AG10803 (cell line): ENCODE data around the gene RNF208.
A peak's percentile ranks its signal among the peaks of the same experiment; 100 is the strongest.

Source experiments
- DNase-seq: peaks from one replicate; pipeline ENCODE4 v3.0.0; 2010; ENCODE audit warnings: low read depth
- H3K4me3 ChIP-seq: 2 replicates; pipeline ENCODE4 v1.5.1; 2011; ENCODE audit warnings: mild to moderate bottlenecking, low read length, control low read depth
- TF ChIP-seq, protein P1 (sequence below): conservative IDR thresholded peaks from 2 replicates; pipeline ENCODE4 v1.5.1; 2011; ENCODE audit warnings: mild to moderate bottlenecking, low read length, control low read depth, inconsistent platforms

RNF208 gene

DNA sequence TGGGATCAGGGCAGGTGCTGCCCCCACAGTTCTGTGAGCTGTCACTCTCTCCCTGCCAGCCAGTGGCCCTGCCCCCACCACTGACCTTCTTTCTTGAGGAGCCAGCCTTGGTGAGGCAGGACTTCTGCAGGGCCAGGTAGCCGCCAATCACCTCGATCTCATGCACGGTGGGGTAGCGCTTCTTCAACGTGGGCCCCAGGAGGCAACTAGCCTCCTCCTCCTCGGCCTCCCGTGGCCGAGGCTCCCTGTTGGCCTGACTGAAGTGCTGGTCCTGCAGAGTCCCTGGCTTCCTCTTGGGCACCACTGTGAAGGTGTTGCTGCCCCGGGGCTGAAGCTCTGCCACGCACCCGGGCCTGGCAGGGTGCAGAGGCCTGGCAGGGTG lies 23.1 kb downstream of the RNF208 start:
- DNase-seq = no peak
- TF ChIP-seq, protein P1, sequence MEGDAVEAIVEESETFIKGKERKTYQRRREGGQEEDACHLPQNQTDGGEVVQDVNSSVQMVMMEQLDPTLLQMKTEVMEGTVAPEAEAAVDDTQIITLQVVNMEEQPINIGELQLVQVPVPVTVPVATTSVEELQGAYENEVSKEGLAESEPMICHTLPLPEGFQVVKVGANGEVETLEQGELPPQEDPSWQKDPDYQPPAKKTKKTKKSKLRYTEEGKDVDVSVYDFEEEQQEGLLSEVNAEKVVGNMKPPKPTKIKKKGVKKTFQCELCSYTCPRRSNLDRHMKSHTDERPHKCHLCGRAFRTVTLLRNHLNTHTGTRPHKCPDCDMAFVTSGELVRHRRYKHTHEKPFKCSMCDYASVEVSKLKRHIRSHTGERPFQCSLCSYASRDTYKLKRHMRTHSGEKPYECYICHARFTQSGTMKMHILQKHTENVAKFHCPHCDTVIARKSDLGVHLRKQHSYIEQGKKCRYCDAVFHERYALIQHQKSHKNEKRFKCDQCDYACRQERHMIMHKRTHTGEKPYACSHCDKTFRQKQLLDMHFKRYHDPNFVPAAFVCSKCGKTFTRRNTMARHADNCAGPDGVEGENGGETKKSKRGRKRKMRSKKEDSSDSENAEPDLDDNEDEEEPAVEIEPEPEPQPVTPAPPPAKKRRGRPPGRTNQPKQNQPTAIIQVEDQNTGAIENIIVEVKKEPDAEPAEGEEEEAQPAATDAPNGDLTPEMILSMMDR = no peak
- peak overlapping the region; percentile 52 for H3K4me3 ChIP-seq

DNA sequence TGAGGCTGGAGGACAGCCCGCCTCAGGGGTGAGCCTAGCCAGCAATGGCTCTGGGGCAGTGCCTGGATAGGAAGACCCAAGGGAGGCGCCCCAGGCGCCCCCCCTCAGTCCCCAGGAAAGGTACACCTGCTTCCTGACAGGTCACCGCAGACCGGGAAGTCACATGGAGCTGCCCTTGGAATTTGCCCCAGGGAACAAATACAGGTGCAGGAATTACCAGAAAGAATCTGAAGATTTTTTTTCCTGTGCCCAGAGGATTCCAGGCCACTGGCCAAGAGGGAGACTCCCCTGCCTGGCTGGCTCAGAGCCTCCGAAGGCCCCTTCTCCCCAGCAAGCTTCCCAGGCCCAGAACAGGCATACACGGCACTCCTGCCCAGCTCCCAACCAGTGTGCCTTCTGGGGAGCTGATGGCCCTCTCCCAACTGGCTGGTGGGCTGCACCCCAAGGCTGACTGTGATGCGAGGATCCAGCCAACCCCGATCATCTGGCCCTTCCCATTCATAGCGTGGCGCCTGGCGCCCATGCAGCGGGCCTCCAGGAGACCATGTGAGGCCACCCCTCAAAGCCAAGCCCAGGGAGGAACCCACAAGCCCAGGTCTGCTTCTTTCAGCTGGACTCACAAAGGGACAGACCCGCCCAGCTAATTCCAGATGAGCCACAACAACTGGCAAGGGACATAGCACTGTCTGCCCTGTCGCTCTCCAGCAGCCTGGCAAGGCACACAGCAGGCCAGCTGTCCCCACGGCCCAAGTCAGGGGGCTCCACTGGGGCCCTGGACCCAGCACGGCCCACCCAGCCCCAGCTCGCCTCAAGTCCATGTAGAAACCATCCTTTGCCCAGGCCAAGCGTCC lies 23.8 kb downstream of the RNF208 start:
- peak overlapping the region; percentile 52 for H3K4me3 ChIP-seq

DNA sequence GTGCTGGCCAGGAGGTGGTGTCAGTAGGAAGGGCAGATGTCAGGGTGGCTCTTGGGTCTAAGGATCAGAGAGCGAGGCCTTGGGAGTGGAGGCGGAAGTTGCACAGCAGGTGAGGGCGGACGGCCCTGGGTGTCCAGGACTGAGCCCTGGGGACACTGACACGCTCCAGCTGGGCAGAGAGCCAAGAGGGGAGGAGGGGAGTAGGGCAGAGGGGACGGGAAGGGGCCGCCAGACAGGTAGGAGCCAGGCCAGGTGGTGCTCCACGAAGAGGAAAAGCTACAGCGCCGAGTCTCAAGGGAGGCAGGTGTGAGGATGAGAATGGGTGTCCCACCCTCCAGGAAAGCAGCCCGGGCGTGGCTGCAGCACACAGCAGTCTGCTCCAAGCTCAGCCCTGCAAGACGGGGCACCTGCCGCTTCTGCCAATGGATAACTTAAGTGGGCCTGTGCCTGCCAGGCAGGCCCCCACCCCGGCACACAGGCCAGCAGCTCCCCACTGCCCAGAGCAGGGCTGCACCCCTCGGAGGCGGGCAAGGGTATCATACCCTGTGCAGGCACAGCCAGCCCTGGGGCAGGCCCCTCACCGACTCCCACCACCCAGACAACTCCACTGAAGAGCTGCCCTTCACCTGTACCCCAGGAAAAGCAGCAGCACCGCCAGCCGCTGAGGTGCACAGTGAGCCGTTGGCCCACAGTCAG lies 26.4 kb downstream of the RNF208 start:
- H3K4me3 ChIP-seq = no peak overlapping the region
- no peak for DNase-seq
- TF ChIP-seq, protein P1 = no peak

More for the DNA sequence above, 23.8 kb downstream of the RNF208 start:
- no peak for DNase-seq
- TF ChIP-seq, protein P1 = no peak

DNA sequence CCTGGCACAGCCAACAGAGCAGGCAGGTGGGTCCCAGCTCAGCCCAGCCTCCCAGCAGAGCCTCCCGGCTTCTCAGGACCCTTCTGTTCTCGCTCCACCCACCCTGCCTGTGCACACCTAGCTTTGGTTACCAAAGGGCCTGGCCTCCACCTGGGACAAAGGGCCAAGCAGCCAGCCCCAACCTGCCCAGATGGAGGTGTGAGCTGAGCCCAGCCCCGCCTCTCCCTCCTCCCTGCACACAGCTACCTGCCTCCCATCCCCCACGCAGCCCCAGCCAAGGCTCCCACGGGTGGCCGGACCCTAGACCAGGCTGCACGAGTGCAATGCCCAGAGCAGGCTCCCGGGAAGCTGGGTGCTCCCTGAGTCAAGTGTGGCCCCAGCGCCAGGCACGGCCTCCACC lies 27.1 kb downstream of the RNF208 start:
- DNase-seq = no peak
- no peak overlapping the region for H3K4me3 ChIP-seq
- TF ChIP-seq, protein P1 = no peak

DNA sequence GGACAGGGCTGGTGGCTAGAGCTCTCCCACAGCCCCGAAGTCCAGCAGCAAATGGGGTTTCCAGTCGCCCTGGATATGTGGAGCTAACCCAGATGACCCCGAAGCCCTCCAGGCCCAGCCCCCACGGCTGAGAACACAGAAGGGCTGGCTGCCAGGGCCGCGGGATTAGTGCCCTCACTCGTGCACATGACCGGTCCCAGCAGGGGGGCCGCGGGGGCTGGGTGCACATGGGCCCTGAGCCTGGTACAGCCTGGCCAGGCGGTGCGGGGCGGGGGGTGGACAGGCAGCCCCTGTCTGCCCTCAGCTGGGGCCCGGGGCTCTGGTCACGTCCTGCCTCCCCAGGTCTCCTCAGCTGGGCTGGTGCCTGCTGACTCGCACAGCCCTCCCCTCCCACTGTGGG lies 27.7 kb downstream of the RNF208 start:
- H3K4me3 ChIP-seq = no peak overlapping the region
- TF ChIP-seq, protein P1 = no peak
- DNase-seq = no peak

DNA sequence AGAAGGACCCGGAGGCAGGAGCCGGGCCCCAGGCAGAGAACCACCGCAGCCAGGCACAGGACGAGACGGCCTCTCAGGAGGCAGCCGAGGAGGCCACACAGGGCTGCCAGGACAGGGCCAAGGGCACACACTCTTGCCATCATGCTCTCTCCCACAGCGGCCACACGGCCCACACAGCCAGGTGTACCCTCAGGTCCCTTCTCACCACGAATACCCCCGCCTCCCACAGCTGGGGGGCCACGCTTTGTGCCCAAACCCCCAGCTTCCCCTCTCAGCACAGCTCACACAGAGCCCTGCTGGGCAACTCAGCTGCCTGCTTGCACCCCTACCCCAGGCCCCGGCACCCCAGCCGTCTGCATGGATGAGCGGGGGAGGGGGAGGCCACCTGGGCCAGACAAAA lies 28.3 kb downstream of the RNF208 start:
- TF ChIP-seq, protein P1 = no peak
- no peak for DNase-seq
- H3K4me3 ChIP-seq = no peak overlapping the region

DNA sequence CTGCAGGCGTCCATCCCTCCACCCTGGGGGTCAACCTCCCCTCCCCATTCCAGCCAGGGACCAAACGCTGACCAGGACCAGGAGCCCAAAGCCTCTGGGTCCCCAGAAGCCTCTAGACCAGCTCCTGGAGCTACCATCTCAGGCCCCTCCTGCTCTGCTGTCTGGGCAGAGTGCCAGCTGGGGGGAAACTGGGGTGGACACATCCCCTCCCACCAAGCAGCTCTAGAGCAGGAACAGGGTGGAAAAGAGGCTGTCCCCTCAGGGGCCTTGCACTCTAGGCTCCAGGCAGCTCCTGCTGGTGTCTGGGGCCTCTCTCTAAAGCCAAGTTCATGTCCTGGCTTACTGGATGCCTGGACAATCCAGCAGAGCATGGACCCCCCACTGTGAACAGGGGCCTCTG lies 29.2 kb downstream of the RNF208 start:
- TF ChIP-seq, protein P1 = no peak
- no peak for DNase-seq
- H3K4me3 ChIP-seq = no peak overlapping the region
